HCT116 (cell line): ENCODE measurements around the gene MSH6. TPM values are rescaled to one million over a fixed set of nuclear protein-coding genes. Genes with fewer than 3 reads are reported as not detected.

Experiments used
- ATAC-seq: fragments of 200-7000 bp; cut with Tn5 transposase; 2 replicates; pipeline ENCODE4 v1.9.1; 2020; ENCODE audit warnings: mild to moderate bottlenecking, moderate library complexity
- BruUV-seq: library from RNA; stranded (reverse); fragments of 400-500 nt; replicated peaks from 2 replicates; lab custom pipeline; 2021; lab: Mats Ljungman, UMichigan
- CTCF ChIA-PET: fragments of 300-600 bp; sonication (Branson Sonifier 250); formaldehyde crosslinking; loops from one replicate; lab custom pipeline; 2021; ENCODE audit warnings: antibody characterized with exemption; lab: Charles Lee
- POLR2A ChIA-PET: fragments of 300-600, 350-600 bp; sonication (Branson Sonifier 250); formaldehyde crosslinking; loops from one replicate; lab custom pipeline; 2021; ENCODE audit warnings: antibody characterized with exemption; lab: Charles Lee
- RAD21 ChIA-PET, 2 experiments: fragments of 300-600 bp; sonication (Branson Sonifier 250); formaldehyde crosslinking; loops; one replicate each; lab custom pipeline; 2023; ENCODE audit warnings: low total read pairs in 2 of 2; ENCODE audit not compliant: uncharacterized antibody in 2 of 2, unreplicated experiment in 2 of 2, low non-redundant PET in 1 of 2; lab: Charles Lee
- DNase-seq: peaks from one replicate; pipeline ENCODE4 v3.0.0-alpha.2; 2010; ENCODE audit warnings: low read depth, low spot score
- H2AFZ ChIP-seq: fragments of 200-600 bp; shearing (Covaris generic), sonication (generic); 2 replicates; pipeline ENCODE4 v1.6.1; 2017; ENCODE audit warnings: low read depth, mixed run types, mixed read lengths, antibody characterized with exemption, low read length; ENCODE audit not compliant: poor library complexity, severe bottlenecking
- H3K27ac ChIP-seq: 2 replicates; pipeline ENCODE4 v1.5.1; 2012; ENCODE audit warnings: low read depth, low read length
- H3K27me3 ChIP-seq: fragments of 200-600 bp; sonication (generic); 2 replicates; pipeline ENCODE4 v1.6.1; 2016; ENCODE audit warnings: mixed run types, low read length, mixed read lengths; ENCODE audit not compliant: insufficient read depth
- H3K36me3 ChIP-seq, 2 experiments: fragments of 200-500 bp in 1 of 2; fragments of 200-600 bp in 1 of 2; sonication (Bioruptor generic) in 1 of 2; sonication (generic) in 1 of 2; 2 replicates each; pipeline versions ENCODE4 v1.5.1 to v1.6.1; 2014 to 2016; ENCODE audit warnings: low read length in 2 of 2, inconsistent platforms in 1 of 2, mixed read lengths in 1 of 2, mixed run types in 1 of 2; ENCODE audit not compliant: insufficient read depth in 2 of 2, control insufficient read depth in 1 of 2
- H3K4me1 ChIP-seq, 2 experiments: fragments of 200-600 bp in 1 of 2; sonication (generic) in 1 of 2; 2 replicates each; pipeline versions ENCODE4 v1.5.1 to v1.6.1; 2012 to 2017; ENCODE audit warnings: low read length in 2 of 2, inconsistent platforms in 1 of 2, mild to moderate bottlenecking in 1 of 2, mixed read lengths in 1 of 2, mixed run types in 1 of 2, moderate library complexity in 1 of 2; ENCODE audit not compliant: insufficient read depth in 2 of 2, control insufficient read depth in 1 of 2
- H3K4me2 ChIP-seq: fragments of 200-600 bp; sonication (generic); 2 replicates; pipeline ENCODE4 v1.6.1; 2017; ENCODE audit warnings: mixed run types, low read length, mixed read lengths
- H3K4me3 ChIP-seq, 2 experiments: fragments of 200-600 bp in 1 of 2; sonication (generic) in 1 of 2; replicated peaks in 1 of 2; 2 replicates each; pipeline ENCODE4 v1.5.1; 2011 to 2016; ENCODE audit warnings: low read length in 2 of 2, control low read depth in 1 of 2, low read depth in 1 of 2, mild to moderate bottlenecking in 1 of 2, mixed read lengths in 1 of 2, mixed run types in 1 of 2
- H3K79me2 ChIP-seq: fragments of 200-600 bp; sonication (generic); 2 replicates; pipeline ENCODE4 v1.6.1; 2017; ENCODE audit warnings: mild to moderate bottlenecking, mixed run types, low read length, moderate library complexity, mixed read lengths; ENCODE audit not compliant: insufficient read depth
- H3K9ac ChIP-seq: fragments of 200-600 bp; sonication (generic); 2 replicates; pipeline ENCODE4 v1.6.1; 2016; ENCODE audit warnings: low read length, mixed read lengths
- H3K9me2 ChIP-seq: fragments of 200-600 bp; sonication (generic), shearing (Covaris generic); 2 replicates; pipeline ENCODE4 v1.6.1; 2017; ENCODE audit warnings: mixed run types, mild to moderate bottlenecking, moderate library complexity; ENCODE audit not compliant: insufficient read depth
- H3K9me3 ChIP-seq, 2 experiments: fragments of 200-500 bp in 1 of 2; fragments of 200-600 bp in 1 of 2; sonication (Bioruptor generic) in 1 of 2; sonication (generic) in 1 of 2; 2 replicates each; pipeline ENCODE4 v1.6.1; 2014 to 2017; ENCODE audit warnings: low read length in 2 of 2, mixed read lengths in 2 of 2, inconsistent platforms in 1 of 2, low read depth in 1 of 2, mild to moderate bottlenecking in 1 of 2, mixed run types in 1 of 2, moderate library complexity in 1 of 2; ENCODE audit not compliant: control insufficient read depth in 1 of 2, insufficient read depth in 1 of 2
- H4K20me1 ChIP-seq: fragments of 200-600 bp; sonication (generic), shearing (Covaris generic); 2 replicates; pipeline ENCODE4 v1.6.1; 2017; ENCODE audit warnings: mixed run types, mild to moderate bottlenecking, moderate library complexity; ENCODE audit not compliant: insufficient read depth
- ATF3 ChIP-seq: IDR thresholded peaks from 2 replicates; pipeline ENCODE4 v1.6.1; 2012
- CBX3 ChIP-seq: IDR thresholded peaks from 2 replicates; pipeline ENCODE4 v1.6.1; 2012; ENCODE audit warnings: low read depth
- CEBPB ChIP-seq: IDR thresholded peaks from 2 replicates; pipeline ENCODE4 v1.6.1; 2012; ENCODE audit warnings: low read depth
- CTCF ChIP-seq, 3 experiments: fragments of 200-600 bp in 1 of 3; sonication (generic) in 1 of 3; IDR thresholded peaks in 2 of 3; conservative IDR thresholded peaks in 1 of 3; 2 replicates each; pipeline ENCODE4 v1.5.1; 2012 to 2017; ENCODE audit warnings: low read depth in 2 of 3, low read length in 2 of 3, antibody characterized with exemption in 1 of 3, borderline replicate concordance in 1 of 3, control low read depth in 1 of 3, mild to moderate bottlenecking in 1 of 3, mixed read lengths in 1 of 3, mixed run types in 1 of 3, moderate library complexity in 1 of 3; ENCODE audit not compliant: insufficient read depth in 1 of 3
- JUND ChIP-seq: IDR thresholded peaks from 2 replicates; pipeline ENCODE4 v1.6.1; 2012
- MAX ChIP-seq: IDR thresholded peaks from 2 replicates; pipeline ENCODE4 v1.6.1; 2012
- POLR2A ChIP-seq: IDR thresholded peaks from 2 replicates; pipeline ENCODE4 v1.7.0; 2011; ENCODE audit warnings: borderline replicate concordance; ENCODE audit not compliant: insufficient read depth, insufficient read length; ENCODE audit errors: extremely low read depth
- POLR2AphosphoS5 ChIP-seq: IDR thresholded peaks from 2 replicates; pipeline ENCODE4 v1.6.1; 2011; ENCODE audit warnings: mild to moderate bottlenecking, low read depth, low read length, moderate library complexity
- RAD21 ChIP-seq: IDR thresholded peaks from 2 replicates; pipeline ENCODE4 v1.6.1; 2012; ENCODE audit warnings: low read depth, mild to moderate bottlenecking
- SIN3A ChIP-seq: IDR thresholded peaks from 2 replicates; pipeline ENCODE4 v1.6.1; 2012; ENCODE audit warnings: low read depth
- SP1 ChIP-seq: IDR thresholded peaks from 2 replicates; pipeline ENCODE4 v1.6.1; 2012; ENCODE audit warnings: low read depth
- SRF ChIP-seq: IDR thresholded peaks from 2 replicates; pipeline ENCODE4 v1.6.1; 2012; ENCODE audit warnings: low read depth
- YY1 ChIP-seq: IDR thresholded peaks from 2 replicates; pipeline ENCODE4 v1.6.1; 2011; ENCODE audit warnings: low read length, low read depth, moderate library complexity, mild to moderate bottlenecking; ENCODE audit not compliant: insufficient replicate concordance; ENCODE audit errors: extremely low read depth
- ZBTB33 ChIP-seq: IDR thresholded peaks from 2 replicates; pipeline ENCODE4 v1.6.1; 2011; ENCODE audit warnings: mild to moderate bottlenecking, low read length, moderate library complexity; ENCODE audit not compliant: insufficient replicate concordance; ENCODE audit errors: extremely low read depth
- ZFX ChIP-seq: fragments of 450-650 bp; IDR thresholded peaks from 2 replicates; pipeline ENCODE4 v1.6.1; 2017
- intact Hi-C: fragments of 100-400 bp; cut with micrococcal nuclease; formaldehyde crosslinking; loops from 2 replicates; pipeline ENCODE4 v1.10.0; 2022
- total RNA-seq: library from RNA; stranded (reverse); gene quantifications from one replicate; pipeline ENCODE4 v1.2.1, GENCODE V29; 2021; ENCODE audit not compliant: unreplicated experiment

Gene MSH6
- total RNA-seq, 1 experiment from 2014 or later: 71.2 TPM

GRCh38 chr2:47842846-47843245 lies 59.9 kb downstream of the MSH6 start:
- CTCF ChIA-PET: interaction anchor here (1.9 kb wide), 1 partner anchor 15 kb away, joined by 4 read pairs; no protein-coding TSS in a partner anchor
- H3K9me2 ChIP-seq: no peaks in the 10 kb centered on the region
- H3K27ac ChIP-seq: no peak overlapping the region
- no peak overlapping the region for H3K9ac ChIP-seq
- H4K20me1 ChIP-seq: no peaks in the 10 kb centered on the region
- BruUV-seq: no TSS peak
- POLR2A ChIA-PET: no interaction called here
- no peaks in the 10 kb centered on the region for H3K9me3 ChIP-seq
- H3K4me1 ChIP-seq: no peaks in the 10 kb centered on the region
- TF ChIP-seq JUND (no peak), MAX (no peak), ATF3 (no peak), CTCF (IDR thresholded peaks at IDR 0.05 in 2 of 3, conservative IDR thresholded peaks at IDR 0.05 in 1 of 3; ENCODE audit: borderline replicate concordance in 1 of 3, insufficient read depth in 1 of 3, low read depth in 2 of 3, low read length in 2 of 3) (no peak), YY1 (no peak), ZBTB33 (no peak), SRF (no peak), SP1 (no peak), RAD21 (no peak), CEBPB (no peak), POLR2AphosphoS5 (no peak), CBX3 (no peak), SIN3A (no peak), ZFX (no peak), POLR2A (no peak)
- TF ChIP-seq, all 23 proteins: peak for 0
- no peak for DNase-seq
- Histone ChIP-seq H3K36me3 (peaks cover 0 to 5% of the 10 kb centered on the region in 2 experiments; a peak in 1 of 4 replicates), H3K79me2 (peaks cover 39% of the 10 kb centered on the region), H3K4me3 (no peak overlapping the region), H3K4me2 (no peak overlapping the region), H3K27me3 (no peaks in the 10 kb centered on the region), H2AFZ (no peak overlapping the region)
- no peak for ATAC-seq
- RAD21 ChIA-PET: no interaction called here
- intact Hi-C loops: no loop called here
